Ovary (tissue), 9 donors: ENCODE data around the gene SMAP2. TPM values are rescaled to one million over a fixed set of nuclear protein-coding genes. Genes with fewer than 3 reads are reported as not detected.
A peak's percentile ranks its signal among the peaks of the same experiment; 100 is the strongest.

ENCODE experiments used
- DNase-seq, 5 donors: peaks; one replicate each; pipeline ENCODE4 v3.0.0-alpha.2; 2019 to 2020
- H3K27ac ChIP-seq, 2 donors: fragments of 200-600 bp; one replicate each; pipeline versions ENCODE4 v1.5.1 to v1.8.0; 2019 to 2022
- H3K27me3 ChIP-seq: fragments of 200-600 bp; one replicate; pipeline ENCODE4 v1.8.0; 2022
- H3K36me3 ChIP-seq: fragments of 200-600 bp; sonication (generic); one replicate; pipeline ENCODE4 v1.5.1; 2019
- H3K4me1 ChIP-seq: one replicate; pipeline ENCODE4 v1.8.1; 2013; ENCODE audit warnings: mild to moderate bottlenecking, moderate library complexity; ENCODE audit not compliant: insufficient read depth
- H3K4me3 ChIP-seq: fragments of 200-600 bp; sonication (generic); one replicate; pipeline ENCODE4 v1.5.1; 2017
- H3K9me3 ChIP-seq, 2 donors: fragments of 200-600 bp in 1 of 2; sonication (generic) in 1 of 2; one replicate each; pipeline versions ENCODE4 v1.5.1 to v1.8.1; 2013 to 2019; ENCODE audit warnings: mild to moderate bottlenecking in 1 of 2, moderate library complexity in 1 of 2
- CTCF ChIP-seq, 3 donors: fragments of 450-650 bp in 2 of 3; fragments of 200-600 bp in 1 of 3; IDR thresholded peaks; one replicate each; pipeline versions ENCODE4 v1.5.1 to v1.8.0; 2016 to 2022; ENCODE audit warnings: antibody characterized with exemption in 3 of 3, mild to moderate bottlenecking in 1 of 3
- EP300 ChIP-seq: sonication (generic); formaldehyde crosslinking; IDR thresholded peaks from one replicate; pipeline ENCODE4 v1.6.1; 2017; ENCODE audit warnings: antibody characterized with exemption
- POLR2A ChIP-seq: fragments of 450-650 bp; IDR thresholded peaks from one replicate; pipeline ENCODE4 v1.6.1; 2017; ENCODE audit warnings: antibody characterized with exemption, mild to moderate bottlenecking, moderate library complexity
- WGBS, 3 donors: extraction: QIAGEN DNeasy Blood & Tissue Kit in 1 of 3; methylation state at CpG; one replicate each; pipeline versions ENCODE4 v1.1.5 to v1.1.7; 2013 to 2017; 5-methylcytosine and 5-hydroxymethylcytosine counted together
- intact Hi-C, 4 donors: fragments of 100-400 bp; cut with DNase I; formaldehyde crosslinking; loops; one replicate each; pipeline versions ENCODE4 v1.11.0 to v1.15.1; 2022 to 2023
- polyA plus RNA-seq, 2 donors: library from polyadenylated mRNA; stranded (reverse); fragments of 200-250 nt in 1 of 2; fragments of 350-450 nt in 1 of 2; fragmentation: Illumina TruSeq in 1 of 2; extraction: RNeasy Lipid Tissue Mini Kit (QIAGEN cat#74804) in 1 of 2; gene quantifications; one replicate each; pipeline ENCODE4 v1.2.3, GENCODE V29; 2013 to 2014
- total RNA-seq, 7 donors: library from RNA; depleted of rRNA in 2 of 7; stranded (reverse); fragments of >200 nt in 2 of 7; fragmentation: NEBNext Ultra II Directional in 3 of 7; extraction: Animal tissue kit (Norgen Biotek cat#: 25700) in 3 of 7; gene quantifications; one replicate each; pipeline versions ENCODE4 v1.1.0 to v1.2.4, GENCODE V29; 2016 to 2023
- donor health status: DM: no; HTN: no; CAD: no; lungs with moderate emphysema.
- donor health status: DM: no; HTN: no; CAD: no.
- donor health status: Bipolar disorder and iron deficiency.
- donor health status: DM: yes; HTN: yes; CAD: no.
- donor health status: DM: no; HTN: no; CAD: no.
- donor health status: DM: yes; HTN: yes; CAD: no.

SMAP2 gene
- total and polyA plus RNA-seq, 9 donors = 10.7 to 72.0 (median 15.4) TPM

GRCh38 chr1:40416709-40417108, 43.2 kb downstream of the SMAP2 start:
- no peaks in the 10 kb centered on the region for H3K9me3 ChIP-seq
- H3K4me3 ChIP-seq = no peak overlapping the region
- H3K27me3 ChIP-seq = no peaks in the 10 kb centered on the region
- no peak overlapping the region for H3K27ac ChIP-seq
- DNase-seq = no peak
- TF ChIP-seq EP300 (no peak), POLR2A (no peak), CTCF (IDR thresholded peaks at IDR 0.05) (no peak)
- intact Hi-C loops = no loop called here
- WGBS, 3 donors = 94 to 100% (median 98%) methylated on average over 4 of the region's 4 CpGs
- no peaks in the 10 kb centered on the region for H3K36me3 ChIP-seq
- H3K4me1 ChIP-seq = no peaks in the 10 kb centered on the region

GRCh38 chr1:40421431-40422384, 48.2 kb downstream of the SMAP2 start:
- no peaks in the 10 kb centered on the region for H3K9me3 ChIP-seq
- DNase-seq = peak in 1 of 5 donors; percentile 18
- TF ChIP-seq POLR2A (no peak), EP300 (no peak), CTCF (IDR thresholded peaks at IDR 0.05) (no peak)
- H3K36me3 ChIP-seq = no peaks in the 10 kb centered on the region
- no peaks in the 10 kb centered on the region for H3K4me1 ChIP-seq
- WGBS, 3 donors = 76 to 81% (median 77%) methylated on average over 15 of the region's 15 CpGs
- no peak overlapping the region for H3K27ac ChIP-seq
- intact Hi-C loops = no loop called here
- H3K4me3 ChIP-seq = no peak overlapping the region
- H3K27me3 ChIP-seq = no peaks in the 10 kb centered on the region

- Histone ChIP-seq H3K27ac (no peak overlapping the region), H3K27me3 (no peaks in the 10 kb centered on the region), H3K4me1 (no peaks in the 10 kb centered on the region), H3K4me3 (no peak overlapping the region), H3K9me3 (no peaks in the 10 kb centered on the region), H3K36me3 (no peaks in the 10 kb centered on the region)
- TF ChIP-seq EP300 (no peak), CTCF (IDR thresholded peaks at IDR 0.05) (no peak), POLR2A (no peak)
- intact Hi-C loops = no loop called here
- no peak for DNase-seq
- WGBS, 3 donors = 37 to 58% (median 42%) methylated on average over 11 of the region's 11 CpGs
Observed at GRCh38 chr1:40422630-40423263, 49.2 kb downstream of the SMAP2 start.

GRCh38 chr1:40423264-40423642, 49.7 kb downstream of the SMAP2 start:
- no peak overlapping the region for H3K4me3 ChIP-seq
- WGBS, 3 donors = 72 to 78% (median 73%) methylated on average over 4 of the region's 4 CpGs
- intact Hi-C loops = no loop called here
- H3K9me3 ChIP-seq = no peaks in the 10 kb centered on the region
- H3K36me3 ChIP-seq = no peaks in the 10 kb centered on the region
- TF ChIP-seq EP300 (no peak), CTCF (IDR thresholded peaks at IDR 0.05) (no peak), POLR2A (no peak)
- DNase-seq = no peak
- H3K27me3 ChIP-seq = no peaks in the 10 kb centered on the region
- H3K27ac ChIP-seq = no peak overlapping the region
- H3K4me1 ChIP-seq = no peaks in the 10 kb centered on the region
